ENCODE data around the gene SSBP2.
A peak's percentile ranks its signal among the peaks of the same experiment; 100 is the strongest.
"Not testable (repeated sequence)": the region's sequence is repeated elsewhere in the genome, so short reads cannot be mapped to it uniquely, and the experiment has no call there.

Gene SSBP2

DNA sequence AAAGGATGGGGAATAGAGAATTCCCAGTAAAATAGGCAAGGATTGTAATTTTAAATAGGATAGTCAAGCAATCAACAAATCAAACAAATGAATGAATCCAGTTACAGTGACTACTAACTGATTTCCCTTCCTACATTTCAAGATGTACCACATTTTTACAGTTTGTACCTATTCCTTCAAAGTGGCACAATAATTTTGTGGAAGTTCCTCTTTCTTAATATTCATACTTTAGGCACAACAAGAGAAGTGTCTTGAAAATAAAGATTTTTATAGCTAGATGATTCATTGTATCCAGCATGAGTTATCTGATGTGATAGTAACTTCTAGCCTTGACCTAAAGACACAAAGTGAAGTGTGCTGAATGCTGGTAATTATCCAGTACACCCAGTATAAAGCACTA lies 234.8 kb downstream of the SSBP2 start:
- DNase-seq, result no peak

DNA sequence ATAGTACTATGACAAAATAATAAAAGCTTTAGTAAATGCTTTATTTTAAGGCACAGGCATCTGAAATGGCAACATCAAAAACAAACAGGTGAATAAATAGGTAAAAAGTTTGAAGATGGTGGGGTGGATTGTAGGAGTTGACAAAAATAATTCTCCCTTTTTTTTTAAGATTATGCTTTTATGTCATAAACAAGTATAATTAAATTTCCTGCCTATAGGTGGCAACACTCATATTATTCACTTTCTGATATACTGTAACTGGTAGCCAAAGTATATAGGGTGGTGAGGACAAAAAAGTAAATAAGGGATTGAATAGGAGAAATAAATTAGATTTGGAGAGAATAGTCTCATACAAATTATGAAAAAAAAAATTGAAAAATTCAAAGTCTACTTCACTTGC lies 236.9 kb downstream of the SSBP2 start:
- DNase-seq, result no peak

DNA sequence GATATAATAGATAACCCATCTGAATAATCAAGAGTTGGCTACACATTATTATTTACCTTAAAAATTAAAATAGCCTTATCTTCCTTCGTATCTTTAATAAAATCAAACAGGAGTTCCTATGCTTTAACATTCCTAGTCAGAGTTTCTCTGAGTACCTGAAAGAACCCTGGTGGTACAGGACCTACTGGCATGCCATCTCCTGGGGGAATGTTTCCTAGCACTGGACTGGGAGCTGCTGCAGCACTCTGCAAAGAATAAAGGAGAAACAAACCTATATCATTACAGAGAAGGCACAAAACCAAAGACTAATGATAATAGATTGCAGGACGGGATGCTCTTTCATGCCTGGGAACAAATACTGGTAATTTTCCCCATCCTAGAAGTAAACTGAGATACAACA lies 237.4 kb downstream of the SSBP2 start:
- DNase-seq, result no peak

DNA sequence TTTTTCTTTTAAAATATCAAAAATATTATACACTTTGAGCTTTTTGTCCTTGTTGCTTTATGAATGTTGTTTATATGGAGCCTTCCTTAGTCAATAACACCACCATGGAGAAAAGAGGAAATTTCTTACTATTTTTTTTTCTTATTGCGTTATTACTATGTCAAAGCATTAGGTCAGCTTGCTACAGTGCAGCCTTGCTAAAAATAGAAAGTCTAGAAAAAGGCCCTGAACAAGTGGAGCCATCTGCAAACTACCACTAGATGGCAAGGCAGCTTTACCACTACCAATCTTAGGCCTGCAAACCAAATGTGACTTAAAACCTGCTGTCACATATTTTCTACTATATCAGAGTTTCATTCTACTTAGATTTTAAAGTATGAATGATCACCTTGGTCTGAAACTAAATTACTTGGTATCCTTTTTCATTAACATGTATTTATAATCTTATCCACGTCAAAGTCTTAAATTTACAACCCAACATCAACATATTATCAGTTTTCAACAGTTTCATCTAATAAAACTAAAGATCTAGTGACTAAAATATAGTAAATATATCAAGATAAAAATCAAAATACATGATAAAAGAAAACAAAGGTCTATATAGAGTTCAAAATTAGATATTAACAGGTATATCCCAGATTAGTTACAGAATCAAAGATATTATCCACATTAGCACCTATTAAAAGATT lies 243.9 kb downstream of the SSBP2 start:
- peak; percentile 80 for DNase-seq

DNA sequence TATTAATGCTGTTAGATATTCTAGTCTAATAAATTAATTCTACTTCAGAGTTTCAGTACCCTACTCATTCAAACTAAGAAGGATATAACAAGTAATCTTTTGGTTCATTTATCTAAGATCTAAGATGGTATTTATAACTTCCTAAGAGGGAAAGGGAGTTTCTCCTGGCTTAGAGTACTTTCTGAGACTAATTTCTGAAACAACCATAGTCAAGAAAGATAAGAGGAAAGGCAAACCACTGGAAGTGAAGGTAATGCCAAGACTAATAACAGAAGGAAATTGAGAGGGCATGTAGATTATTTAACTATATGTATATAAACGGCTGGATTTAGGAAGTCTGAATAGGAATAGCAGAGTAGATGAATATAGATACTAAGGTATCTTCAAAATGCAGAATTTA lies 244.5 kb downstream of the SSBP2 start:
- DNase-seq, result no peak

DNA sequence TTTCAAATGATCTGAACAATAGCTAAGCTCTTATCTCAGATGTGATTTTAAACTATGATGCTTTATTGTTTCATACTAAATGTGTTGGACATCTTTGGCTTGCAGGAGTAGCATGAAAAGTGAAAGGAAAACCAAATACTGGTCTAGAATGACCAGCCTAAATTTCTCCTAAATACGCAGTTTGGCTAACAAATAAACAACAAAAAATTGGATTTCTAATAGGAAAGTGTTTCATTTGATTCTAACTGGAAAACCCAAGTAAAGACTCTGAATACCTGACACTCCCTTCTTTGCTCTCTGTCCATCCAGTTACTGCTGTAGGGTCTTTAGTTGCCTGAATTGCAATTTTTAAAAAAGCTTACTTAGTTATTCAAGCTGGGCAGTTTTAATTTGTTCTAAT lies 245.2 kb downstream of the SSBP2 start:
- DNase-seq, result no peak

DNA sequence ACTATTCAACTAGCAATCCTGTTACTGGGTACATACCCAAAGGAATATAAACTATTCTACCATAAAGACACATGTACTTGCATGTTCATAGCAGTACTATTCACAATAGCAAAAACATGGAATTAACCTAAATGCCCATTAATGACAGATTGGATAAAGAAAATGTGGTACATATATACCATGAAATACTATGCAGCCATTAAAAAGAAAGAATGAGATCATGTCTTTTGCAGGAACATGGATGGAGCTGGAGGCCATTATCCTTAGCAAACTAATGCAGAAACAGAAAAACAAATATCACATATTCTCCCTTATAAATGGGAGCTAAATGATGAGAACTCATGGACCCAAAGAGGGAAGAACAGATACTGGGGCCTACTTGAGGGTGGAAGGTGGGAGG lies 247.3 kb downstream of the SSBP2 start:
- not testable (repeated sequence) for DNase-seq

DNA sequence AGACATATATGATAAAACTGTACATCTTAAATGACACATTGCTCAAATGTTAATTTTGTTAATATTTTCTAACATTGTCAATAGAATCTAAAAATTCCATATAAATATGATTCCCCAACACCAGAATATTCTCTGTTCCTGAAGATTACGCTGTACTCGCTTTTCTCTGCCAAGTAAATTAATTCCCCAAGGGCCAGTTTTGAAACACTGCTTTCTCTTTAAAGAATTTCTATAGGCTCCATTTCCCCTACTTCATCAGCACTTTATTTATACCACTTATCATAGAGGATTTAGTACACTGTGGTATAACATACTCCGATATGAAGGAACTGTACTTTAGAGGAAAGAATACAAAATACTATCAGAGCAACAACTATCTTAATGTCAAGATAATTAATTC lies 255.6 kb downstream of the SSBP2 start:
- DNase-seq, result no peak

DNA sequence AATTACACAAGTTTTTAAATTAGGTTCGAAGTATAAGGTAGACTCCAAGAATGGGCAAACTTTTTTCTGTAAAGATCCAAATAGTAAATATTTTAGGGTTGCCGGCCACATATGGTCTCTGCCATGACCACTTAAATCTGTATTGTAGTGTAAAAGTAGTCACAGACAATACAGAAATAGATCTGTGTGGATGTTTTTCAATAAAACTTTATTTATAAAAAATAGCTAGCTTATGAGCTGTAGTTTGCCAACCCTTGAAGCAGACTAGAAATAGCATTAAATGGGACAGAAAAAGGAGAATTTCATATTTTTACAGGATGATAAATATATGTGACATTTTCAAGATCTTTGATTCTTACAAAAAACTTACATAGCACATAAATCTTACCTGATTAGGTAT lies 262.0 kb downstream of the SSBP2 start:
- no peak for DNase-seq

DNA sequence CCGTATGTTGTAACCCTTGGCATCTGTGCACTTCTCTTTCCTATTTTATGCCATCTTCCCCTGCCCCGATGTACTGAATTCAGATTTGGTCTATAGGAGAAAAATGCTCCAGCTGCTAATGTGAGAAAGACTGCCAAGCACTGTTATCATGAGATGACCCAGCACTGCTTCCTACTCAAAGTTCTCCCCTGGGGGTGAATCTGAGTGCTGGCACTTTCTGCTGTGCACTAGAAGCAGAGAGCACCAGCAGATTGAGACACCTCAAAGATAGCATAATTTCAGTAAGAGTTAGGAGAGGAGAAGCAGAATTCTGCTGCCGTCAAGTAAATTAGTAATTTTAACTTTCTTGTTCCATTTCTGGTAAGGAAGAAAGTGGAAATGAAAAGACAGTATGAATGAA lies 264.2 kb downstream of the SSBP2 start:
- no peak for DNase-seq

DNA sequence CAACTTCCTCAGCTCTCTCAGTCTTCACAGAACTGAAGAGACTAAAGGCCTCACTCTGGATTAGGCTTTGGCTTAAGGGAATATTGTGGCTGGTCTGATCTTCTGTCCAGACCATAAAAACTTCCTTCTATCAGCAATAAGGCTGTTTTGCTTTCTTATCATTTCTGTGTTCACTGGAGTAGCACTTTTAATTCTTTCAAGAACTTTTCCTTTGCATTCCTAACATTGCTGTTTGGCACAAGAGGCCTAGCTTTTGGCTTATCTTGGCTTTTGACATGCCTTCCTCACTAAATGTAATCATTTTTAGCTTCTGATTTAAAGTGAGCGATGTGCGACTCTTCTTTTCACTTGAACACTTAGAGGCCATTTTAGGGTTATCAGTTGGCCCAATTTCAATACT lies 268.3 kb downstream of the SSBP2 start:
- DNase-seq, result no peak

DNA sequence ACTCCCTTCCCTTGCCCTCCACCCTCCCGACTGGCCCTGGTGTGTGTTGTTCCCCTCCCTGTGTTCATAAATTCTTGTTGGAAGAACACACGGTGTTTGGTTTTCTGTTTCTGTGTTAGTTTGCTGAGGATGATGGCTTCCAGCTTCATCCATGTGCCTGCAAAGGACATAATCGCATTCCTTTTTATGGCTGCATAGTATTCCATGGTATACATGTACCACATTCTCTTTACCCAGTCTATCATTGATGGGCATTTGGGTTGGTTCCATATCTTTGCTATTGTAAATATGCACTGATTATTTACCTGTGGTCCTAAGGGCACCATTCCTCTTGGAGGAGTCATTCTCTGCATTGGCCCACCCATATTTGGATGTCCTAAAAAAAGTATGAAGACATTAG lies 277.5 kb downstream of the SSBP2 start:
- not testable (repeated sequence) for DNase-seq

DNA sequence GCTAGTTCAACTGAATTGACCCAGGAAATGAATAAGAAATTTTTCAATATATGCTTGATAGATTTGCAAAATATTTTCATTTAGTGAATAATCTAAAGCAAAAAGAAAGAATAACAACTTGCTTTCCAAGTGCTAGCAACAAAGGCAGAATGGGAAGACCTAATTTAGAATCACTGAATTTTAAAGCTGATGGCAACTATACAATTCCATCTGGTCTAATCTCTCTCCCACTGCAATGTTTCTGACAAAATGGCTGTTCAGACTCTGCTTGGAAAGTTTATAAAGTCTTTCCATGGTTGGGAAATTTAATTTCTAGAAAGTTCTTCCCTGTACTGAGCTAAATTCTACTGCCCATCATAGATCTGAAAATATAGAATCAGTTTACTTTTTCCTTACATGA lies 281.2 kb downstream of the SSBP2 start:
- no peak for DNase-seq

DNA sequence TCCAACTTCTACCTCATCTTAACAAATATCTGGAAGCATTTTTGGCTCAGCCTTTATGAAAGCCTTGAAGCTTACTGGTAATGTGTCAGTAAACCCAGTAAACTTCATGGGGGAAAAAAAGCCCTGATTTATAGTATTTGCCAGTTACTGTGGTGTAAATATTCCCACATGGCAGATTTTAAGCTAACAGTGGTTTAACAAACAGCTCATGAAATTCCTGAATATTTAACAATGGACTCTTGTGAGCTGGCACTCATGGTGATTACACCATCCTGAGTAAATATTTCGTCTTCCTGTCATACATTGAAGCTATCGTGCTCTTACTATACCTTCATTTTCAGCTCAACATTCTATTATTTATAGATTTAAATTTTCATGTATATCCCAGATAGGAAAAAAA lies 300.0 kb downstream of the SSBP2 start:
- DNase-seq, result no peak

DNA sequence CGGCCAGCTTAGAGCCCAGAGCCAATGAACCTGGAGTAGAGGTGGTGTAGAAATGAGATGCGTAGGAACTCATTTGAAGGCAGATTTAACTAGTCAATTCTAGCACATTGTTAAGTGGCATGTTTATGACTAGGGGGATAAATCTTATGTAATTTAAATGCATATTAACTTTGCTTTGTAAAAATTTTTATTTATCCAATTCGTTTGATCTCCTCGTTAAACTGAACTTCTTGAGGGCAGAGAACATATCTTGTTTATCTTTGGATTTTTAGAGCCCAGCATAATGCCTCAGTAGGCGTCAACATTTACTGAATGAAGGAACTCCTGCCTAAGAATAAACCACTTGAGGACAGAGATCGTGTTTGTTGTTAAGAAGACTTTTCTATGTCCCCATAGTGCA lies 315.9 kb downstream of the SSBP2 start:
- no peak for DNase-seq

DNA sequence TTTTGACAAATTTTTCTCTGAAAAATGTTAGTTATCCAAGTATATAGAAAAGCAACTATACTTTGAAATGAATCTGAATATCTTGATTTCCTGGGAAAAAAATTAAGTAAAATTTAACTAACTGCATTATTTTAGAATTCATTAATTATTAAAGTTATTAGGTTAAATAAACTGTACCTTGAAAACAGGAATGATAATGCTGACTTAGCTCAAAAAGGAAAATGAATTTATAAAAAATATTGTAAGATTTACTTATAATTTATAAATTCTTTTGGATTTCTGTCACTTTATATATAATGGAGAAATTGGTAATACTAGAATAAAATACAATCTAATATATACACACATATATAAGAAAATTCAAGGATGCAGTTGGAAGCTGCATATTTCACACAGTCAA lies 320.9 kb downstream of the SSBP2 start:
- DNase-seq, result no peak

DNA sequence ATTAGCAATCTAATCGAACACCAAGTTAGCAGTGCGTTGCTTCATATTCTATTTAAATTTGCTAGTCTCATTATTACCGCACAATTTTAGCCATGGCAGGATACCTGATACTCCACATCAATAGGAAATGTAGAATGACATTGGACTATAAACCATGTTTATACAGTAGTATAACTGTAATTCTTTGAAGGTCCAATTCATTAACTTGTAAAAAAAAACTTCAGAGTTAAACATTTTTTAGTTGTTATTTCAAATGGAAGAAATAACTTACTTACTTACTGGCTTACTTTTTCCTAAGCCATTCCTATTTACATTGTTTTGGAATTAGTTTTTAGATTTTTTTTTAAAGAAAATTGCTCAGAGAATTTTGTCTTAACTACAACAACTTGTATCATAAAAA lies 321.5 kb downstream of the SSBP2 start:
- no peak for DNase-seq

DNA sequence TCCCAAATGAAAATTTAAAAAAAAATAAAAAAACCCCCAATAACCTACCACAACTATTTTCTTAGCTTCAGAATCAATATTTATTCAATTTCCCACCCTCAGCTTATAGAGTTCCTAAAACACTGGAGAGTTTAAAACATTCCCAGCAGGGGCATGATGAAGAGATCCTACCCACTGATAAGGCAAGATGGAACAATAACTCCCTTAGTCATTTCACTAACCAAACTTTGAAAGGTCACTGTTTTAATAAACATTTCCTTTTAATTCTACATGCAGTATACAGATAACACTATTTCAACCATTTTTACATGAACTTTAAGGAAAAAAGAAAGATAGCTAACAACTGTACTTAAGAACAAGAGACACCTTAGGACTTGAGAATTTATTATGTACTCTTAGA lies 322.0 kb downstream of the SSBP2 start:
- DNase-seq, result no peak

DNA sequence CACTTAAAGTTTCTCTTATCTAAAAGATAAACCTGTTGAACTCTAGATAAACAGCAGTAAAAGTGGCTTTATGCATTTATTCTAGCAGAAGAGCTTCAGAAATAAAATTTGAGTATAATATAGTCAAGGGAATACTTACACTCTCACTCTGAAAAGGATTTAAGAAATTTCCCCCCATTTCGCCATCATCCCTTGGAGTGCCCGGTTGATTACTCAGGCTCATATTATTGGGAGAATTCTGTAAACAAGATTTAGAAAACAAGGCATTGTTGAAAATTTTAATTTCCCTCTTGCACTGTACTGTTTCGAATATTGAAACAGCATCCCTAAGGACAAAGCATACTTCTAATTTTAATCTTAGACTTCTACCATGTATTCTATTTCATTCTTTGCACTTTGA lies 322.5 kb downstream of the SSBP2 start:
- DNase-seq, result no peak

DNA sequence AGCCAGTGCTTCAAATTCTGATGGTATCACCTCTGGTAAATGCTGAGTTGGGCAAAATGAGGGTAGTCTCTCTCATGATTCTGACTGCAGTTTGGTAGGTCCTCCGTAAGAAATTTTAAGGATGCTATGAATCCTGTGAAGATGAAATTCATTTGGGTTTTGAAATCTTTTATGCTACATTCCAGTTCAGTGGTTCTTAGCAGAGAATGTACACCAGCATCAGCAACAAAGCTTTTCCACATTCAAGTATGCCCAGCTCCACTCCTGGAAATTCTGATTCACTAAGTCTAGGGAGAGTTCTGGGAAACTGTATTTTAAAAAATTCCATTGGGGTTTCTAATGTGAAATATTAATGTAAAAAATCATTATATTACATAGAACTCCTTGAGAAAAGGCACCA lies 323.3 kb downstream of the SSBP2 start:
- no peak for DNase-seq

DNA sequence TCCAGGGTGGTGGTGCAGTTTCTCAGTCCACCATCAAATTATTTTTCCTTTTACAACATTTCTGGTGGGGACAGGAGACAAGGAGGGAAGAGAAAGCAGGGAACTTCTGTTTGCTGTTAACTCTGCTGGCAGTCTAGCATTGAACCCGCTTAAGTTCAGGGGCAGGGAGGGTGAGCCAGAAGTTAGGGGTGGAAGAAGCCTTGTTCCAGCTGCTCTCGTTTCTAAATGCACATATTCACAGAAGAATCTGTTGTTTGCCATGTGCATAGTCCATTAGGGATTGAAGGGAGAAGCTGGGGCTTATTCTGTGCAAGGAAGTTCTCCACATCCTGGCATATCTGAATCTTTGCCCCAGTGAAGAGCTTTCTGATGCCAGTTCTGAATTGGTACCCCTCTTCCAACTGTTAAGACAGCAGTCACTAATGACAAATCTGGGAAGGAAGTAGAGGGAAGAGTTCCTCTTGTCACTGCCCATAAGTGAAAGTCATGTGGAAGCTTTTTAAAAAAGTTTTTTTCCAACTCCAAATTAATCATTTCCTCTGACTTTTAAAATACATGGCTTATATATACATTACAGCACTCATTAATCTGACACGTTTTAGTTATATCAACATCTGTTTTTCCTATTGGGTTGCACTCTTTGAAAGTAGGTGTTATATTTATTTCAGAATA lies 324.4 kb downstream of the SSBP2 start:
- DNase-seq, result peak; percentile 21

DNA sequence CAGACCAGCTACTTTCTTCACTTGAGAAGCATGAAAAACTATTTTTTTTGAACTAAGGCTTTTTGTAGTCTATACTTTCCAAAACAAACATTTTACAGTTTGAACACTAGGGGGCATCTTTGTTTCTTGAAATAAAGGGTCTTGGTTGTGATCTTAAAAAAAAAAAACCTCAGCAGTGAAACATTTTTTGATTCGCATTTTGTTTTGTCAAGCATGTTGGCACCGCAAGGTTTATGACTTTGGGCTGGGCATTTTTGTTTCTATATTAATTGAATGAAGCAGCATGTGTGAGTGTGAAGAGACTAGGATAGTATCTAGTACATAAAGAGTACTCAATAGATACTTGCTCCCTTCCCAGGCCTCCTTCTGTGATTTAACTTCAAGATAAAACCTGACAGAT lies 325.3 kb downstream of the SSBP2 start:
- no peak for DNase-seq

DNA sequence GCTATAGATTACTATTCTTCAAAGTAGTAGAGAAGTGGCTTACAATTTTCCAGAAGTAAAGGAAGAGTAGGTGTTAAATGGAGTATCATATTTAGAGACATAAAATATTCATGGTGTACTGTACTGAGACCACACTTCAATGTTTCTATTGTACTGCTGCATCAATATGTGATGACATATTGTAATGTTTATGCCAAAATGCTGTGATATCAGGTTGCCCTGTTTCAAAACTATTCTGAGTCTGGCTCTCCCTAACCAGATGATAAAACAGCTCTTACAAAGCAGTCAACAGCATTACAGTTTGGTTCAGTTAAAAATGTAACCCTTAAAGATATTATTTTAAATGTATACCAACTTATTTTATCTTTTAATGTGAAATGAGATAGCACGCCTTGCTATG lies 326.2 kb downstream of the SSBP2 start:
- DNase-seq, result no peak

DNA sequence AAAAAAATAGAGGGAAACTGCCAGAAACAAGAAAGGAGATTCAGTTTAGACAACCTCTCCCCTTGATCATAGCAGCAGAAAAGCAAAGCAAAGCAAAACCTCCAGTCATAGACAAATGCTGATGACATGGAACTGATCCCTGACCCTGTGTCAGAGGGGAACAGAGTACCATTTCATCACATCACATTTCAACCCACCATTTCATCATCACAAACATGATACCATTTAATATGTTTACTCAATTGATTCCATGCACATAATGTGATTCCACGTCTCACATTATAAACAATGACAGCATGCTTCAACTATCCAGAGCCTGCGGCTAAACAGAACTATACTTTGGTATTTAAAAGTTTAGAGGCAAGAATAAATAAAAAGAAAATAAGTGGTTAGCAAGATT lies 328.2 kb downstream of the SSBP2 start:
- DNase-seq, result no peak

DNA sequence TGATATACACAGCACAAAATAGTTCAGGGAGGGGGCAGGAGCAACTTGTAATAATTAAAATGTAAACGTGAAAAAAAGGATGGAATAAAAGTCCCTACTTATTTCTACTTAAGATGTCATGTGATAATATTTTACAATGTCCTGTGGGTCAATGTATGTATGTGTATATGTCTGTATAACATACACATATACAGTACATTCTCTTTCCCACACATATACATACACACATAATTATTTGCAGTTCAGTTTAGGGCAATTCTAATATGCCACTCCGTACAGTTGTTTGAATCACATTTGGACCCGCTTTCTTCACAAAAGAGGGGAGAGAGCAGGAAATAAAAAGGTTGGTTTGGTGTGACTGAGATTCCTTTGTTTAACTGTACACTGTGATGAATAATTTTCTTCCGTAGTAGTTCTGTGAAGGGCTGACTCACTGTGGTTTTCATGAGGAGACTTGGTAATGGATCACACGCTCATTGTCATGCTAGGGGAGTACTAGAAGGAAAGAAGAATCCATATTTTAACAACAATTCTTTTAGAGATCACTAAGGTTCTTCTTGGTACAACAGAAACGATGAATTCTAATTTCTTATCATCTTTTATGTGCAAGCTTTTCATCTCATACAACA lies 330.7 kb downstream of the SSBP2 start:
- DNase-seq, result no peak
